Fibroblast of skin of right quadriceps (primary cell): ENCODE data around the gene PI4KA.

ENCODE experiments used
- DNase-seq: peaks from one replicate; pipeline ENCODE4 v3.0.0-alpha.2; 2013

The PI4KA gene

GRCh38 chr22:20792221-20792965 lies 66.2 kb downstream of the PI4KA start:
- DNase-seq, result no peak

- no peak for DNase-seq
Observed at GRCh38 chr22:20788627-20789344, 69.8 kb downstream of the PI4KA start.

GRCh38 chr22:20787746-20788626 lies 70.6 kb downstream of the PI4KA start:
- DNase-seq, result no peak

GRCh38 chr22:20787223-20787622 lies 71.4 kb downstream of the PI4KA start:
- no peak for DNase-seq

- no peak for DNase-seq
Observed at GRCh38 chr22:20786536-20786979, 72.1 kb downstream of the PI4KA start.

- no peak for DNase-seq
Observed at GRCh38 chr22:20786048-20786447, 72.6 kb downstream of the PI4KA start.

GRCh38 chr22:20785415-20785814 lies 73.2 kb downstream of the PI4KA start:
- no peak for DNase-seq

GRCh38 chr22:20783844-20784723 lies 74.5 kb downstream of the PI4KA start:
- peak; percentile 51 for DNase-seq

GRCh38 chr22:20783300-20783673 lies 75.3 kb downstream of the PI4KA start:
- DNase-seq, result no peak

- DNase-seq, result no peak
Observed at GRCh38 chr22:20782596-20783299, 75.9 kb downstream of the PI4KA start.

GRCh38 chr22:20782083-20782482 lies 76.5 kb downstream of the PI4KA start:
- no peak for DNase-seq

GRCh38 chr22:20781272-20781990 lies 77.2 kb downstream of the PI4KA start:
- DNase-seq, result no peak

- DNase-seq, result no peak
Observed at GRCh38 chr22:20779818-20780158, 78.8 kb downstream of the PI4KA start.

- DNase-seq, result no peak
Observed at GRCh38 chr22:20779014-20779817, 79.4 kb downstream of the PI4KA start.

- peak; percentile 14 for DNase-seq
Observed at GRCh38 chr22:20777420-20778177, 81.0 kb downstream of the PI4KA start.

- DNase-seq, result no peak
Observed at GRCh38 chr22:20776624-20777405, 81.8 kb downstream of the PI4KA start.

- no peak for DNase-seq
Observed at GRCh38 chr22:20775342-20775895, 83.2 kb downstream of the PI4KA start.

GRCh38 chr22:20774882-20775281 lies 83.7 kb downstream of the PI4KA start:
- DNase-seq, result no peak
